ENCODE data around the gene KIAA0586.
"Not testable (repeated sequence)": the region's sequence is repeated elsewhere in the genome, so short reads cannot be mapped to it uniquely, and the experiment has no call there.

KIAA0586 gene

DNA sequence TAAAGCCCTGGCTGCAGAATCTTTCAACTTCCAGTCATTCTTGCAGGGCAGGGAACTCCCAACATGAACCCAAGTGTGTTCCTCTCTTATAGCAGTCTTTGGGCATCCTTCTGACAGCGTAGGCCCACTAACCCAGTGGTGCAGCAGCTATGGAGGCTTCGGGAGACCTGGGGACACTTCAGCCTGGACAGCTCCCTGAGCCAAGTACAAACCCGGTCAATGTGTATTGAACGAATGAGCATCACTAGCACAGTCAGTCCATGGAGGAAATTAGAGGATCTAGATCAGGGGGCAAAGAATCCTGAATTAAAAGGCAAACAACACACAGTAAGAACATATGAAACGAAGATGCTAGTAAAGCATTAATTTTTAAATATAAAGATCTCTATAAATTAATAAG, 41.8 kb downstream of the KIAA0586 start (continued):
- TF ChIP-seq POU6F1 (CRISPR knock-in tag; IDR thresholded peaks at IDR 0.05; ENCODE audit: borderline replicate concordance, low read depth) (no peak), ZNF70 (CRISPR knock-in tag; IDR thresholded peaks at IDR 0.05) (no peak), TCF4 (CRISPR knock-in tag; IDR thresholded peaks at IDR 0.05; ENCODE audit: borderline replicate concordance) (no peak)

- TF ChIP-seq, protein P1, sequence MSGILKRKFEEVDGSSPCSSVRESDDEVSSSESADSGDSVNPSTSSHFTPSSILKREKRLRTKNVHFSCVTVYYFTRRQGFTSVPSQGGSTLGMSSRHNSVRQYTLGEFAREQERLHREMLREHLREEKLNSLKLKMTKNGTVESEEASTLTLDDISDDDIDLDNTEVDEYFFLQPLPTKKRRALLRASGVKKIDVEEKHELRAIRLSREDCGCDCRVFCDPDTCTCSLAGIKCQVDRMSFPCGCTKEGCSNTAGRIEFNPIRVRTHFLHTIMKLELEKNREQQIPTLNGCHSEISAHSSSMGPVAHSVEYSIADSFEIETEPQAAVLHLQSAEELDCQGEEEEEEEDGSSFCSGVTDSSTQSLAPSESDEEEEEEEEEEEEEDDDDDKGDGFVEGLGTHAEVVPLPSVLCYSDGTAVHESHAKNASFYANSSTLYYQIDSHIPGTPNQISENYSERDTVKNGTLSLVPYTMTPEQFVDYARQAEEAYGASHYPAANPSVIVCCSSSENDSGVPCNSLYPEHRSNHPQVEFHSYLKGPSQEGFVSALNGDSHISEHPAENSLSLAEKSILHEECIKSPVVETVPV (CRISPR knock-in tag; IDR thresholded peaks at IDR 0.05), result no peak
- no peak for TF ChIP-seq CSDC2 (CRISPR knock-in tag; IDR thresholded peaks at IDR 0.05)
- no peak for TF ChIP-seq RARB (CRISPR knock-in tag; IDR thresholded peaks at IDR 0.05)
- TF ChIP-seq GLIS3 (CRISPR knock-in tag; IDR thresholded peaks at IDR 0.05), result no peak
- TF ChIP-seq ZC3H10 (CRISPR knock-in tag; IDR thresholded peaks at IDR 0.05), result no peak
- no peak for TF ChIP-seq ZNF8 (CRISPR knock-in tag; IDR thresholded peaks at IDR 0.05)
- TF ChIP-seq BACH2 (CRISPR knock-in tag; IDR thresholded peaks at IDR 0.05; ENCODE audit: borderline replicate concordance), result no peak
- no peak for TF ChIP-seq TOX (CRISPR knock-in tag; IDR thresholded peaks at IDR 0.05; ENCODE audit: borderline replicate concordance)
- TF ChIP-seq ZFP30 (CRISPR knock-in tag; IDR thresholded peaks at IDR 0.05), result no peak
- no peak for TF ChIP-seq TCF4 (CRISPR knock-in tag; IDR thresholded peaks at IDR 0.05; ENCODE audit: borderline replicate concordance)
- TF ChIP-seq PPARA (CRISPR knock-in tag; IDR thresholded peaks at IDR 0.05; ENCODE audit: borderline replicate concordance), result no peak
- no peak for TF ChIP-seq ZFP3 (CRISPR knock-in tag; IDR thresholded peaks at IDR 0.05)
- no peak for TF ChIP-seq ZNF70 (CRISPR knock-in tag; IDR thresholded peaks at IDR 0.05)
- no peak for TF ChIP-seq CREB5 (CRISPR knock-in tag; IDR thresholded peaks at IDR 0.05; ENCODE audit: low read depth)
- no peak for TF ChIP-seq OSR1 (CRISPR knock-in tag; IDR thresholded peaks at IDR 0.05)
- TF ChIP-seq ESRRG (CRISPR knock-in tag; IDR thresholded peaks at IDR 0.05), result no peak
- no peak for TF ChIP-seq SNAI2 (CRISPR knock-in tag; IDR thresholded peaks at IDR 0.05)
Observed at GRCh38 chr14:58476320-58476719, 48.8 kb downstream of the KIAA0586 start.

GRCh38 chr14:58477653-58478052, 50.1 kb downstream of the KIAA0586 start:
- no peak for ATAC-seq
- no peak for TF ChIP-seq ZNF8 (CRISPR knock-in tag; IDR thresholded peaks at IDR 0.05)
- TF ChIP-seq ARNTL (CRISPR knock-in tag; IDR thresholded peaks at IDR 0.05; ENCODE audit: borderline replicate concordance, low read depth), result no peak
- no peak for TF ChIP-seq ZC3H10 (CRISPR knock-in tag; IDR thresholded peaks at IDR 0.05)
- TF ChIP-seq PPARA (CRISPR knock-in tag; IDR thresholded peaks at IDR 0.05; ENCODE audit: borderline replicate concordance), result no peak

More at GRCh38 chr14:58476320-58476719, 48.8 kb downstream of the KIAA0586 start:
- ATAC-seq, result no peak

GRCh38 chr14:58478329-58478728, 50.8 kb downstream of the KIAA0586 start:
- not testable (repeated sequence) for ATAC-seq

DNA sequence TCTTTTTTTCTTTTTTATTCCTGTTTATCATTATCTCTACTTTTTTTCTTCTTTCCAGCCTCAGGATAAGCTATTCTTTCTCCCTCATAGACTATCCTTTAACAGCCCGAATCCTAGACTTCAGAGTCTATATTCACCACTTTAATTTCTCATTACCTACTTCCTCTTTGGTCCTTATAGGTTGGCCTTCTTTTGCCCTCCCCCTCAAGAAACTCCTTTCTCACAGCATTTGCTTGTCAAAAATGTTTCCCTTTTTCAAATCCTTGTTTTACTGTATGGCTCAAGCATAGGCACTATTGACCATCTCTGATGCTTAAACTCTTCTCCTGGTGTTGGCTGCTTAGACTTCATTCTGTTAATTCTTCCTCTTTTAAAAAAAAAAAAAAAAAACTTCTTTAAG, 52.5 kb downstream of the KIAA0586 start:
- no peak for ATAC-seq
- TF ChIP-seq CREB5 (CRISPR knock-in tag; IDR thresholded peaks at IDR 0.05; ENCODE audit: low read depth) (no peak), PATZ1 (CRISPR knock-in tag; IDR thresholded peaks at IDR 0.05; ENCODE audit: borderline replicate concordance) (no peak), ZNF8 (CRISPR knock-in tag; IDR thresholded peaks at IDR 0.05) (no peak), ZFP3 (CRISPR knock-in tag; IDR thresholded peaks at IDR 0.05) (no peak), ARNTL (CRISPR knock-in tag; IDR thresholded peaks at IDR 0.05; ENCODE audit: borderline replicate concordance, low read depth) (no peak), OSR1 (CRISPR knock-in tag; IDR thresholded peaks at IDR 0.05) (no peak), POU6F1 (CRISPR knock-in tag; IDR thresholded peaks at IDR 0.05; ENCODE audit: borderline replicate concordance, low read depth) (no peak)
- TF ChIP-seq, protein P1 (CRISPR knock-in tag; IDR thresholded peaks at IDR 0.05), result no peak

Measured in SK-N-SH treated with all-trans-retinoic acid at 6 μM for 48 hours (cell line).